K562 (cell line): ENCODE results near the gene COMMD9. TPM values are rescaled to one million over a fixed set of nuclear protein-coding genes. Genes with fewer than 3 reads are reported as not detected.

Experiments
- HSF4 ChIP-seq: fragments of 250-450 bp; sonication (Bioruptor Pico); IDR thresholded peaks from 2 replicates; pipeline ENCODE4 v2.1.2; 2022; ENCODE audit warnings: mild to moderate bottlenecking, moderate library complexity, borderline replicate concordance
- MAFF ChIP-seq: IDR thresholded peaks from 2 replicates; pipeline ENCODE4 v1.6.1; 2012; ENCODE audit warnings: low read length, improper control_type of control experiment
- MTA3 ChIP-seq: fragments of 450-650 bp; formaldehyde crosslinking; IDR thresholded peaks from 2 replicates; pipeline ENCODE4 v1.6.1; 2017; ENCODE audit warnings: mild to moderate bottlenecking, borderline replicate concordance
- NONO ChIP-seq, 2 experiments: fragments of 200-400 bp in 1 of 2; fragments of 450-650 bp in 1 of 2; formaldehyde crosslinking in 1 of 2; IDR thresholded peaks; 2 replicates each; pipeline ENCODE4 v1.6.1; 2017; ENCODE audit warnings: low read depth in 2 of 2, mild to moderate bottlenecking in 2 of 2, moderate library complexity in 2 of 2, low read length in 1 of 2
- NR4A1 ChIP-seq, 2 experiments: fragments of 250-450 bp in 1 of 2; fragments of 450-650 bp in 1 of 2; sonication (Bioruptor Pico) in 1 of 2; IDR thresholded peaks; 2 replicates each; pipeline versions ENCODE4 v1.4.0 to v1.6.1; 2016 to 2020; ENCODE audit warnings: mild to moderate bottlenecking in 2 of 2, missing compliant biosample characterization in 1 of 2, missing genetic modification characterization in 1 of 2, moderate library complexity in 1 of 2
- PHF8 ChIP-seq: fragments of 200-600 bp; sonication (generic); IDR thresholded peaks from 2 replicates; pipeline ENCODE4 v1.6.1; 2012; ENCODE audit warnings: mixed run types, mild to moderate bottlenecking, inconsistent platforms, low read length, moderate library complexity, borderline replicate concordance
- RAD21 ChIP-seq, 2 experiments: fragments of 250-450 bp in 1 of 2; fragments of 450-650 bp in 1 of 2; sonication (Bioruptor Pico) in 1 of 2; formaldehyde crosslinking in 1 of 2; IDR thresholded peaks in 1 of 2; conservative IDR thresholded peaks in 1 of 2; 2 replicates each; pipeline versions ENCODE4 v1.4.0 to v1.8.0; 2020 to 2022; ENCODE audit warnings: mild to moderate bottlenecking in 2 of 2, moderate library complexity in 1 of 2
- SMARCC2 ChIP-seq: fragments of 450-650 bp; IDR thresholded peaks from 2 replicates; pipeline ENCODE4 v1.6.1; 2017; ENCODE audit warnings: antibody characterized with exemption, moderate library complexity, mild to moderate bottlenecking, low read depth
- SMARCE1 ChIP-seq: fragments of 450-650 bp; IDR thresholded peaks from 2 replicates; pipeline ENCODE4 v1.7.1; 2016; ENCODE audit warnings: mild to moderate bottlenecking
- ZNF41 ChIP-seq: fragments of 250-450 bp; sonication (Bioruptor Pico); conservative IDR thresholded peaks from 2 replicates; pipeline ENCODE4 v1.4.0; 2020; ENCODE audit warnings: mild to moderate bottlenecking
- polyA plus RNA-seq, 8 experiments: library from polyadenylated mRNA; depleted of rRNA in 4 of 8; stranded (reverse) in 5 of 8; unstranded in 3 of 8; fragments of >200 nt; fragmentation: Nextera tagmentation in 2 of 8; fragmentation: Illumina TruSeq in 1 of 8; extraction: Ambion mirVana in 2 of 8; extraction: Trizol in 1 of 8; gene quantifications; 2 replicates each; pipeline versions ENCODE4 v1.2.1 to v1.2.3, GENCODE V29; 2011 to 2014; ENCODE audit warnings: inconsistent platforms in 1 of 8, missing spikeins in 1 of 8
- total RNA-seq, 7 experiments: library from RNA; depleted of rRNA in 6 of 7; stranded (reverse); fragments of >200 nt in 6 of 7; fragmentation: Illumina TruSeq in 2 of 7; extraction: Trizol in 2 of 7; gene quantifications; 2 replicates each; pipeline versions ENCODE4 v1.2.1 to v1.2.3, GENCODE V29; 2011 to 2021; ENCODE audit warnings: low replicate concordance in 1 of 7
- TF ChIP-seq, protein P1 (sequence below): sonication (generic); formaldehyde crosslinking; IDR thresholded peaks from 2 replicates; pipeline ENCODE4 v1.8.0; 2023; ENCODE audit warnings: missing genetic modification reagents, mild to moderate bottlenecking, borderline replicate concordance
- TF ChIP-seq, protein P2 (sequence below), 3 experiments: IDR thresholded peaks in 2 of 3; conservative IDR thresholded peaks in 1 of 3; 2 replicates each; pipeline ENCODE4 v1.5.1; 2011 to 2012; ENCODE audit warnings: low read length in 3 of 3, mild to moderate bottlenecking in 3 of 3, control low read depth in 2 of 3, improper control_type of control experiment in 1 of 3, inconsistent platforms in 1 of 3, low read depth in 1 of 3, mixed read lengths in 1 of 3, moderate library complexity in 1 of 3; ENCODE audit not compliant: insufficient read depth in 2 of 3
- TF ChIP-seq, protein P3 (sequence below): sonication (generic); formaldehyde crosslinking; IDR thresholded peaks from 2 replicates; pipeline ENCODE4 v1.4.0; 2020; ENCODE audit warnings: mild to moderate bottlenecking, missing genetic modification reagents
- TF ChIP-seq, protein P4 (sequence below): fragments of 450-650 bp; formaldehyde crosslinking; conservative IDR thresholded peaks from 2 replicates; pipeline ENCODE4 v1.4.0; 2022; ENCODE audit warnings: mild to moderate bottlenecking, missing genetic modification characterization

Gene COMMD9
- total and polyA plus RNA-seq, 9 of the 15 experiments (the other 6 are each of a cell fraction or from before 2014, with no cell fraction given) = 27.3 to 121 (median 48.0) TPM

DNA sequence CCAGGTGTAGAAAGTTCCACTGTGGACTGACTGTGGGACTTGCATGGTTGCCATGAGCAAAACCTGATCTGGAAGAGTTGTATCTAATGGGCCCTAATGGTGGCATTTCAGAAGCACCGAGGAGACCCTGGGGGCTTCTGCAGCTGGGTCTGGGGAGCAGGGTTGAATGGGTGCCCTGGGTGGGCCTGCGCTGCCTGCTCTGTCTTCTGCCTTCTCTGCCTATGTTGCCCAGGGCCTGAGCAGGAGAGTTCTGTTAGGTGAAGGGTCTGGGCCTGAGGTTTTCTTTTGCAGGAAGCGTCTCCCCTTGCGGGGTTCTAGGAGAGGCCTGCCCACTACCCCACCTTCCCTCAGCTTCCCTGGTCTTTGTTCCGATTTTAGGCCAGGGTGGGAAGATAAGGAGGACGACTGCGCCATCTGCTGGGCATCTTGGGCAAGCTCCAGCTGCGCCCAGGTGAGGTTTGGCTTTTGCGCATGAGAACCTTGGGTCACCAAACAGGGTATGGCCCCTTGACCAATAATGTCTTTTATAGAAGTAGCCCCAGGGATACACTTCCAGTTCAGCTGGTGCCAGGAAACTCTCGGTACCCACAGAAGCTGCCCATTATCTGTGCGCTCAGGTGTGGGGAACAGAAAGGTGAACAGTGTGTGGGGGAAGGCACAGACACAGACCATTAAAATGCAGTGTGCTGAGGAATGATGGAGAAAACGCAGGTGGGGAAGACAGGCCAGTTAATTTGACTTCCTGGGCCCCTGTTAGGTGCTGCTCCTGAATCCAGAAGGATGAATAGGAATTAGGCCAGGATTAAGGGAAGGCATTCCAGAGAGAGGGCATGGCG, 23.2 kb downstream of the COMMD9 start (continued):
- TF ChIP-seq, protein P1, sequence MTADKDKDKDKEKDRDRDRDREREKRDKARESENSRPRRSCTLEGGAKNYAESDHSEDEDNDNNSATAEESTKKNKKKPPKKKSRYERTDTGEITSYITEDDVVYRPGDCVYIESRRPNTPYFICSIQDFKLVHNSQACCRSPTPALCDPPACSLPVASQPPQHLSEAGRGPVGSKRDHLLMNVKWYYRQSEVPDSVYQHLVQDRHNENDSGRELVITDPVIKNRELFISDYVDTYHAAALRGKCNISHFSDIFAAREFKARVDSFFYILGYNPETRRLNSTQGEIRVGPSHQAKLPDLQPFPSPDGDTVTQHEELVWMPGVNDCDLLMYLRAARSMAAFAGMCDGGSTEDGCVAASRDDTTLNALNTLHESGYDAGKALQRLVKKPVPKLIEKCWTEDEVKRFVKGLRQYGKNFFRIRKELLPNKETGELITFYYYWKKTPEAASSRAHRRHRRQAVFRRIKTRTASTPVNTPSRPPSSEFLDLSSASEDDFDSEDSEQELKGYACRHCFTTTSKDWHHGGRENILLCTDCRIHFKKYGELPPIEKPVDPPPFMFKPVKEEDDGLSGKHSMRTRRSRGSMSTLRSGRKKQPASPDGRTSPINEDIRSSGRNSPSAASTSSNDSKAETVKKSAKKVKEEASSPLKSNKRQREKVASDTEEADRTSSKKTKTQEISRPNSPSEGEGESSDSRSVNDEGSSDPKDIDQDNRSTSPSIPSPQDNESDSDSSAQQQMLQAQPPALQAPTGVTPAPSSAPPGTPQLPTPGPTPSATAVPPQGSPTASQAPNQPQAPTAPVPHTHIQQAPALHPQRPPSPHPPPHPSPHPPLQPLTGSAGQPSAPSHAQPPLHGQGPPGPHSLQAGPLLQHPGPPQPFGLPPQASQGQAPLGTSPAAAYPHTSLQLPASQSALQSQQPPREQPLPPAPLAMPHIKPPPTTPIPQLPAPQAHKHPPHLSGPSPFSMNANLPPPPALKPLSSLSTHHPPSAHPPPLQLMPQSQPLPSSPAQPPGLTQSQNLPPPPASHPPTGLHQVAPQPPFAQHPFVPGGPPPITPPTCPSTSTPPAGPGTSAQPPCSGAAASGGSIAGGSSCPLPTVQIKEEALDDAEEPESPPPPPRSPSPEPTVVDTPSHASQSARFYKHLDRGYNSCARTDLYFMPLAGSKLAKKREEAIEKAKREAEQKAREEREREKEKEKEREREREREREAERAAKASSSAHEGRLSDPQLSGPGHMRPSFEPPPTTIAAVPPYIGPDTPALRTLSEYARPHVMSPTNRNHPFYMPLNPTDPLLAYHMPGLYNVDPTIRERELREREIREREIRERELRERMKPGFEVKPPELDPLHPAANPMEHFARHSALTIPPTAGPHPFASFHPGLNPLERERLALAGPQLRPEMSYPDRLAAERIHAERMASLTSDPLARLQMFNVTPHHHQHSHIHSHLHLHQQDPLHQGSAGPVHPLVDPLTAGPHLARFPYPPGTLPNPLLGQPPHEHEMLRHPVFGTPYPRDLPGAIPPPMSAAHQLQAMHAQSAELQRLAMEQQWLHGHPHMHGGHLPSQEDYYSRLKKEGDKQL = no peak
- TF ChIP-seq, protein P2, sequence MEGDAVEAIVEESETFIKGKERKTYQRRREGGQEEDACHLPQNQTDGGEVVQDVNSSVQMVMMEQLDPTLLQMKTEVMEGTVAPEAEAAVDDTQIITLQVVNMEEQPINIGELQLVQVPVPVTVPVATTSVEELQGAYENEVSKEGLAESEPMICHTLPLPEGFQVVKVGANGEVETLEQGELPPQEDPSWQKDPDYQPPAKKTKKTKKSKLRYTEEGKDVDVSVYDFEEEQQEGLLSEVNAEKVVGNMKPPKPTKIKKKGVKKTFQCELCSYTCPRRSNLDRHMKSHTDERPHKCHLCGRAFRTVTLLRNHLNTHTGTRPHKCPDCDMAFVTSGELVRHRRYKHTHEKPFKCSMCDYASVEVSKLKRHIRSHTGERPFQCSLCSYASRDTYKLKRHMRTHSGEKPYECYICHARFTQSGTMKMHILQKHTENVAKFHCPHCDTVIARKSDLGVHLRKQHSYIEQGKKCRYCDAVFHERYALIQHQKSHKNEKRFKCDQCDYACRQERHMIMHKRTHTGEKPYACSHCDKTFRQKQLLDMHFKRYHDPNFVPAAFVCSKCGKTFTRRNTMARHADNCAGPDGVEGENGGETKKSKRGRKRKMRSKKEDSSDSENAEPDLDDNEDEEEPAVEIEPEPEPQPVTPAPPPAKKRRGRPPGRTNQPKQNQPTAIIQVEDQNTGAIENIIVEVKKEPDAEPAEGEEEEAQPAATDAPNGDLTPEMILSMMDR (IDR thresholded peaks at IDR 0.05 in 2 of 3, conservative IDR thresholded peaks at IDR 0.05 in 1 of 3; ENCODE audit: insufficient read depth in 2 of 3, low read depth in 1 of 3, low read length in 3 of 3) = peak; percentile 79 to 89 (median 79)
- TF ChIP-seq ZNF41 (CRISPR knock-in tag) = no peak
- TF ChIP-seq, protein P3, sequence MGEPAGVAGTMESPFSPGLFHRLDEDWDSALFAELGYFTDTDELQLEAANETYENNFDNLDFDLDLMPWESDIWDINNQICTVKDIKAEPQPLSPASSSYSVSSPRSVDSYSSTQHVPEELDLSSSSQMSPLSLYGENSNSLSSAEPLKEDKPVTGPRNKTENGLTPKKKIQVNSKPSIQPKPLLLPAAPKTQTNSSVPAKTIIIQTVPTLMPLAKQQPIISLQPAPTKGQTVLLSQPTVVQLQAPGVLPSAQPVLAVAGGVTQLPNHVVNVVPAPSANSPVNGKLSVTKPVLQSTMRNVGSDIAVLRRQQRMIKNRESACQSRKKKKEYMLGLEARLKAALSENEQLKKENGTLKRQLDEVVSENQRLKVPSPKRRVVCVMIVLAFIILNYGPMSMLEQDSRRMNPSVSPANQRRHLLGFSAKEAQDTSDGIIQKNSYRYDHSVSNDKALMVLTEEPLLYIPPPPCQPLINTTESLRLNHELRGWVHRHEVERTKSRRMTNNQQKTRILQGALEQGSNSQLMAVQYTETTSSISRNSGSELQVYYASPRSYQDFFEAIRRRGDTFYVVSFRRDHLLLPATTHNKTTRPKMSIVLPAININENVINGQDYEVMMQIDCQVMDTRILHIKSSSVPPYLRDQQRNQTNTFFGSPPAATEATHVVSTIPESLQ (CRISPR knock-in tag) = no peak
- TF ChIP-seq PHF8 = no peak
- TF ChIP-seq MAFF = no peak
- TF ChIP-seq, protein P4, sequence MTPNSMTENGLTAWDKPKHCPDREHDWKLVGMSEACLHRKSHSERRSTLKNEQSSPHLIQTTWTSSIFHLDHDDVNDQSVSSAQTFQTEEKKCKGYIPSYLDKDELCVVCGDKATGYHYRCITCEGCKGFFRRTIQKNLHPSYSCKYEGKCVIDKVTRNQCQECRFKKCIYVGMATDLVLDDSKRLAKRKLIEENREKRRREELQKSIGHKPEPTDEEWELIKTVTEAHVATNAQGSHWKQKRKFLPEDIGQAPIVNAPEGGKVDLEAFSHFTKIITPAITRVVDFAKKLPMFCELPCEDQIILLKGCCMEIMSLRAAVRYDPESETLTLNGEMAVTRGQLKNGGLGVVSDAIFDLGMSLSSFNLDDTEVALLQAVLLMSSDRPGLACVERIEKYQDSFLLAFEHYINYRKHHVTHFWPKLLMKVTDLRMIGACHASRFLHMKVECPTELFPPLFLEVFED (CRISPR knock-in tag) = no peak
- no peak for TF ChIP-seq MTA3
- TF ChIP-seq SMARCE1 = no peak
- peak; percentile 82 to 90 for TF ChIP-seq RAD21 (CRISPR knock-in tag; conservative IDR thresholded peaks at IDR 0.05 in 1 of 2, IDR thresholded peaks at IDR 0.05 in 1 of 2)
- TF ChIP-seq SMARCC2 = no peak
- no peak for TF ChIP-seq NONO (IDR thresholded peaks at IDR 0.05; ENCODE audit: low read depth in 2 of 2, low read length in 1 of 2)
- TF ChIP-seq NR4A1 (CRISPR knock-in tag; IDR thresholded peaks at IDR 0.05) = no peak
- no peak for TF ChIP-seq NR4A1 (tag; IDR thresholded peaks at IDR 0.05)
- no peak for TF ChIP-seq HSF4 (CRISPR knock-in tag)
